Keratinocyte (primary cell): ENCODE results near the gene SORBS1.

Source experiments
- CTCF ChIP-seq, 3 experiments: IDR thresholded peaks in 1 of 3; conservative IDR thresholded peaks in 1 of 3; optimal IDR thresholded peaks in 1 of 3; 2 replicates in 2 of 3; 3 replicates in 1 of 3; pipeline versions ENCODE3 to v1.5.1; 2011; ENCODE audit warnings: low read length in 3 of 3, mild to moderate bottlenecking in 3 of 3, moderate library complexity in 2 of 3, control low read depth in 1 of 3, inconsistent platforms in 1 of 3; ENCODE audit not compliant: insufficient read depth in 2 of 3; ENCODE audit errors: extremely low read depth in 1 of 3
- EZH2 ChIP-seq: IDR thresholded peaks from one replicate; pipeline ENCODE4 v1.6.1; 2012; ENCODE audit warnings: inconsistent platforms, mild to moderate bottlenecking, low read length, moderate library complexity

- TF ChIP-seq CTCF (optimal IDR thresholded peaks at IDR 0.05 in 1 of 3, IDR thresholded peaks at IDR 0.05 in 1 of 3, conservative IDR thresholded peaks at IDR 0.05 in 1 of 3; ENCODE audit: extremely low read depth in 1 of 3, insufficient read depth in 2 of 3, low read length in 3 of 3) (no peak), EZH2 (no peak)
Observed at GRCh38 chr10:95304463-95304862, 256.7 kb downstream of the SORBS1 start.
